ENCODE measurements around the gene ACSL6.

GRCh38 chr5:132021654-132022053 is 10.2 kb upstream of the ACSL6 start:
- no peak for TF ChIP-seq POU2F2 (IDR thresholded peaks at IDR 0.05; ENCODE audit: low read depth, low read length)
- no peak for TF ChIP-seq POLR2A (IDR thresholded peaks at IDR 0.05; ENCODE audit: low read depth, low read length)
- TF ChIP-seq TAF1 (IDR thresholded peaks at IDR 0.05; ENCODE audit: low read depth, low read length), result no peak
- no peak for TF ChIP-seq PAX5 (IDR thresholded peaks at IDR 0.05; ENCODE audit: insufficient read depth, low read length, severe bottlenecking)
- TF ChIP-seq POLR2AphosphoS5 (IDR thresholded peaks at IDR 0.05; ENCODE audit: low read depth, low read length), result no peak
- no peak for TF ChIP-seq SPI1 (IDR thresholded peaks at IDR 0.05; ENCODE audit: low read depth, low read length)
